Uterus (tissue), 4 donors: ENCODE data around the gene PPARG. TPM values are rescaled to one million over a fixed set of nuclear protein-coding genes. Genes with fewer than 3 reads are reported as not detected.
A peak's percentile ranks its signal among the peaks of the same experiment; 100 is the strongest.

Source experiments
- DNase-seq, 2 donors: peaks; one replicate each; pipeline ENCODE4 v3.0.0-alpha.2; 2019 to 2020
- H3K27ac ChIP-seq, 2 donors: fragments of 200-600 bp; sonication (generic); 1 replicate in 1 of 2; 2 replicates in 1 of 2; pipeline ENCODE4 v1.5.1; 2016 to 2018
- H3K27me3 ChIP-seq, 2 donors: fragments of 200-600 bp; sonication (generic); one replicate each; pipeline ENCODE4 v1.5.1; 2018 to 2019; ENCODE audit warnings: control low read depth in 1 of 2
- H3K36me3 ChIP-seq, 2 donors: fragments of 200-600 bp; sonication (generic); one replicate each; pipeline ENCODE4 v1.5.1; 2019; ENCODE audit warnings: control low read depth in 1 of 2
- H3K4me1 ChIP-seq, 2 donors: fragments of 200-600 bp; sonication (generic); one replicate each; pipeline ENCODE4 v1.5.1; 2018 to 2019; ENCODE audit warnings: control low read depth in 1 of 2
- H3K4me3 ChIP-seq, 2 donors: fragments of 200-600 bp; sonication (generic); 1 replicate in 1 of 2; 2 replicates in 1 of 2; pipeline ENCODE4 v1.5.1; 2018 to 2019; ENCODE audit warnings: mild to moderate bottlenecking in 1 of 2
- H3K9me3 ChIP-seq, 2 donors: fragments of 200-600 bp; sonication (generic); one replicate each; pipeline ENCODE4 v1.5.1; 2019; ENCODE audit warnings: control low read depth in 1 of 2
- POLR2A ChIP-seq, 2 donors: fragments of 450-650 bp; IDR thresholded peaks; one replicate each; pipeline ENCODE4 v1.6.1; 2016; ENCODE audit warnings: antibody characterized with exemption in 2 of 2, mild to moderate bottlenecking in 1 of 2, moderate library complexity in 1 of 2
- intact Hi-C: fragments of 100-400 bp; cut with DNase I; formaldehyde crosslinking; loops from one replicate; pipeline ENCODE4 v1.15.1; 2023; ENCODE audit warnings: low total_unique reads
- total RNA-seq, 4 donors: library from RNA; depleted of rRNA in 3 of 4; stranded (reverse); fragments of >200 nt in 3 of 4; gene quantifications; one replicate each; pipeline versions ENCODE4 v1.1.0 to v1.2.4, GENCODE V29; 2014 to 2023
- TF ChIP-seq, protein P1 (sequence below), 4 experiments: fragments of 200-600 bp in 2 of 4; fragments of 450-650 bp in 2 of 4; sonication (generic) in 2 of 4; IDR thresholded peaks; one replicate each; pipeline ENCODE4 v1.5.1; 2016 to 2019; ENCODE audit warnings: antibody characterized with exemption in 4 of 4, mild to moderate bottlenecking in 2 of 4, moderate library complexity in 1 of 4
- donor health status: DM: yes; HTN: yes; CAD: no.

PPARG gene
- total RNA-seq, 4 donors from 2014 or later = 5.1 to 29.1 (median 12.9) TPM

DNA sequence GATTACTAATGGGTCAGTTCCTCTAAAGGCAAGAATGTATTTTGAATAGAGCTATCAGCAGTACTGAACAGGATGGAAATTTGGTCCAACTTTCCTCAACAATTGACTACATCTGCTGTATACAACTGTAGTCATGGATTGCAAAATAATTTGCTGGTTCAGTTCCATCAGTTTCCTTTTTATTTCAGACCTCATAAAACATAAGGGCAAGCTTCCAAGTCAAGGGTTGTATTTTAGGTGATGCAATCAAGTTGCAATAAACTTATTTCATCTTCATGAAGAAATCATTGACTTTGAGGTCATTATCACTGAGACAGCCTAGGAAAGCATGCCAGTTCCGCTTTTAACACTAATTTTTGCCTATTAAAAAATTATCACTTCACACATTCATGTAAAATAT, 105.0 kb downstream of the PPARG start:
- Histone ChIP-seq H3K27ac (no peak overlapping the region), H3K36me3 (no peaks in the 10 kb centered on the region), H3K27me3 (no peaks in the 10 kb centered on the region), H3K4me1 (peaks cover 0 to 9% of the 10 kb centered on the region in 2 donors), H3K4me3 (no peak overlapping the region), H3K9me3 (no peaks in the 10 kb centered on the region)
- peak in 1 of 2 donors; percentile 18 for DNase-seq
- intact Hi-C loops = no loop called here
- TF ChIP-seq, protein P1, sequence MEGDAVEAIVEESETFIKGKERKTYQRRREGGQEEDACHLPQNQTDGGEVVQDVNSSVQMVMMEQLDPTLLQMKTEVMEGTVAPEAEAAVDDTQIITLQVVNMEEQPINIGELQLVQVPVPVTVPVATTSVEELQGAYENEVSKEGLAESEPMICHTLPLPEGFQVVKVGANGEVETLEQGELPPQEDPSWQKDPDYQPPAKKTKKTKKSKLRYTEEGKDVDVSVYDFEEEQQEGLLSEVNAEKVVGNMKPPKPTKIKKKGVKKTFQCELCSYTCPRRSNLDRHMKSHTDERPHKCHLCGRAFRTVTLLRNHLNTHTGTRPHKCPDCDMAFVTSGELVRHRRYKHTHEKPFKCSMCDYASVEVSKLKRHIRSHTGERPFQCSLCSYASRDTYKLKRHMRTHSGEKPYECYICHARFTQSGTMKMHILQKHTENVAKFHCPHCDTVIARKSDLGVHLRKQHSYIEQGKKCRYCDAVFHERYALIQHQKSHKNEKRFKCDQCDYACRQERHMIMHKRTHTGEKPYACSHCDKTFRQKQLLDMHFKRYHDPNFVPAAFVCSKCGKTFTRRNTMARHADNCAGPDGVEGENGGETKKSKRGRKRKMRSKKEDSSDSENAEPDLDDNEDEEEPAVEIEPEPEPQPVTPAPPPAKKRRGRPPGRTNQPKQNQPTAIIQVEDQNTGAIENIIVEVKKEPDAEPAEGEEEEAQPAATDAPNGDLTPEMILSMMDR (IDR thresholded peaks at IDR 0.05) = no peak
- TF ChIP-seq POLR2A (IDR thresholded peaks at IDR 0.05) = no peak

GRCh38 chr3:12394569-12395271, 105.8 kb downstream of the PPARG start:
- Histone ChIP-seq H3K4me1 (peaks cover 0 to 9% of the 10 kb centered on the region in 2 donors), H3K27ac (no peak overlapping the region), H3K27me3 (no peaks in the 10 kb centered on the region), H3K36me3 (no peaks in the 10 kb centered on the region), H3K9me3 (no peaks in the 10 kb centered on the region), H3K4me3 (no peak overlapping the region)
- no peak for DNase-seq
- no peak for TF ChIP-seq POLR2A (IDR thresholded peaks at IDR 0.05)
- TF ChIP-seq, protein P1 (IDR thresholded peaks at IDR 0.05) = no peak
- intact Hi-C loops = no loop called here

GRCh38 chr3:12395349-12396012, 106.6 kb downstream of the PPARG start:
- TF ChIP-seq, protein P1 (IDR thresholded peaks at IDR 0.05) = no peak
- no peak for TF ChIP-seq POLR2A (IDR thresholded peaks at IDR 0.05)
- Histone ChIP-seq H3K27ac (no peak overlapping the region), H3K9me3 (no peaks in the 10 kb centered on the region), H3K36me3 (no peaks in the 10 kb centered on the region), H3K4me3 (no peak overlapping the region), H3K27me3 (no peaks in the 10 kb centered on the region), H3K4me1 (peaks cover 0 to 9% of the 10 kb centered on the region in 2 donors)
- intact Hi-C loops = no loop called here
- no peak for DNase-seq

DNA sequence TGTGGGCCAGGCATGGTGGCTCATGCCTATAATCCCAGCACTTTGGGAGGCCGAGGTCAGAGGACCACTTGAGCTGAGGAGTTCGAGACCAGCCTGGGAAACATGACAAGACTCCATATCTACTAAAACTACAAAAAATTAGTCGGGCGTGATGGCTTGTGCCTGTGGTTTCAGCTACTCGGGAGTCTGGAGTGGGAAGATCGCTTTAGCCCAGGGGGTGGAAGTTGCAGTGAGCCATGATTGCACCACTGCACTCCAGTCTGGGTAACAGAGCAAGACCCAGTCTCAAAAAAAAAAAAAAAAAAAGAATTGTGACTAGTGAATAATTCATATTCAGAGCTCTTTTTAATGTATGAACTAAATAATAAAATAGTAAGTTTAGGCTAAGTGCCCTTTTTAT, 107.6 kb downstream of the PPARG start:
- intact Hi-C loops = no loop called here
- no peak overlapping the region for H3K4me3 ChIP-seq
- no peak for DNase-seq
- no peaks in the 10 kb centered on the region for H3K36me3 ChIP-seq
- TF ChIP-seq, protein P1 (IDR thresholded peaks at IDR 0.05) = no peak
- no peak overlapping the region for H3K27ac ChIP-seq
- H3K9me3 ChIP-seq = no peaks in the 10 kb centered on the region
- peaks cover 0 to 8% of the 10 kb centered on the region in 2 donors for H3K4me1 ChIP-seq
- no peaks in the 10 kb centered on the region for H3K27me3 ChIP-seq

DNA sequence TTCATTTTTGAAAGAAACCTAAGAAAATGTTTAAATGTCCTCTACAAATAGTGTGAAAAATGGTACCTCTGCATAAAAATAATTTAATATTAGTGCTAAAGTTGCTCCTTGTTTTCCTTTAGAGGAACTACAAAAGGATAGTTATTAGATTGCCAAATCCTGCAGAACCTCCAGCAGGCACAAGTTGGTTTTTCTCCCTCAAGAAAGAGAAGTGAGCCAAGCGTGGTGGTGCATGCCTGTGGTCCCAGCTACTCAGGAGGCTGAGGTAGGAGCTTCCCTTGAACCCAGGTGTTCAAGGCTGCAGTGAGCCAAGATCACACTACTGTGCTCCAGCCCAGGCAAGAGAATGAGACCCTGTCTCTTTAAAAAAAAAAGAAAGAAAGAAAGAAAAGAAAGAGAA, 110.4 kb downstream of the PPARG start:
- Histone ChIP-seq H3K9me3 (no peaks in the 10 kb centered on the region), H3K4me3 (no peak overlapping the region), H3K4me1 (no peaks in the 10 kb centered on the region), H3K27ac (no peak overlapping the region), H3K27me3 (no peaks in the 10 kb centered on the region), H3K36me3 (no peaks in the 10 kb centered on the region)
- intact Hi-C loops = no loop called here
- no peak for TF ChIP-seq POLR2A (IDR thresholded peaks at IDR 0.05)
- TF ChIP-seq, protein P1 (IDR thresholded peaks at IDR 0.05) = no peak
- no peak for DNase-seq
